Measurements from ENCODE around the gene PGM5.

PGM5 gene

GRCh38 chr9:68562461-68562860 lies 206.1 kb downstream of the PGM5 start:
- in situ Hi-C loops (cut with MboI; ENCODE audit: low sequenced_read_pairs), result loop anchor here (10.0 kb wide), 1 partner anchor 58 kb away; no protein-coding TSS in a partner anchor

DNA sequence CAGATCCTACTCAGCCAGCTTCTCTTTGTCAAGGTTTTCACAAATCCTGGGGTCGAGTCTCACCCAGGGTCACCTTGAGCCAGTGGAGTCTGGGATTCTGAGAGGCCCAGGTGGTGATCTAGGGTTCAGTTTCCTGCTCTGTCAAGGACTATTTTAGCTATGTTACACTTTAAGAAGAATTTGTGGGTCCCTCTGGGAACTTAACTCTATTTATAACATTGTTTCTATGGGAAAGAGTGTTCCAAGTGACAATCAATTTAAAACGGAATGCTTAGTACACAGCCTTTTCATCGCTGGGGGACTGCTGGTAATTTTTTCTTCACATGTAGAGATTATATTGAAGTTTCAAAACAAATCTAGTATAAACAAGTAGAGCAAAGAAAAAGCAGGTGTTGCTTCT lies 211.2 kb downstream of the PGM5 start:
- in situ Hi-C loops (cut with MboI; ENCODE audit: low sequenced_read_pairs), result loop anchor here (10.0 kb wide), 1 partner anchor 63 kb away; no protein-coding TSS in a partner anchor

GRCh38 chr9:68574150-68574549 lies 217.7 kb downstream of the PGM5 start:
- in situ Hi-C loops (cut with MboI; ENCODE audit: low sequenced_read_pairs), result loop anchor here (10.0 kb wide), 1 partner anchor 431 kb away; no protein-coding TSS in a partner anchor

DNA sequence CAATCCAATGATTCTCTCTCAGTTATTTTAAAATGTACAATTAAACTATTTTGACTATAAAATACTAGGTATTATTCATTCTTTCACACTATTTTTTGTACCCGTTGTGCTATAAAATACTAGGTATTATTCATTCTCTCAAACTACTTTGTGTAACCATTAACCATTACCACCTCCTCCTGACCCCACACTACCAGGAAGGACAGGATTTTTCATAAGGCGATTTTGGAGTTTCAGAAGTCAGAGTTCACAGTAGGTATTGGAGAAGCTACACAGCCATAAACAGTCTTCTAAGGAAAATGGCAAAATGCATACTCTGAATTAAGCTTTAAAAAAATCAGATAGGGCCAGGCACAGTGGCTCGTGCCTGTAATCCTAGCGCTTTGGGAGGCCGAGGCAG lies 219.4 kb downstream of the PGM5 start:
- in situ Hi-C loops (cut with MboI; ENCODE audit: low sequenced_read_pairs), result loop anchor here (10.0 kb wide), 1 partner anchor 429 kb away; no protein-coding TSS in a partner anchor

- in situ Hi-C loops (cut with MboI; ENCODE audit: low sequenced_read_pairs), result loop anchor here (10.0 kb wide), 1 partner anchor 427 kb away; no protein-coding TSS in a partner anchor
Measured at GRCh38 chr9:68577774-68578591, 221.6 kb downstream of the PGM5 start.

Data from HL-60/S4 treated with retinoic acid at 250 ng/mL for 4 days and 3 days (cell line).